GM13976 (cell line): ENCODE results near the gene ZNF217.
"Not testable (repeated sequence)": the region's sequence is repeated elsewhere in the genome, so short reads cannot be mapped to it uniquely, and the experiment has no call there.

Experiments
- DNase-seq: peaks from one replicate; pipeline ENCODE4 v3.0.0; 2012; ENCODE audit warnings: low spot score
- CTCF ChIP-seq: IDR thresholded peaks from 2 replicates; pipeline ENCODE4 v1.5.1; 2012; ENCODE audit warnings: borderline replicate concordance, mild to moderate bottlenecking; ENCODE audit not compliant: insufficient read depth; ENCODE audit errors: extremely low read depth, missing control alignments, control extremely low read depth
- in situ Hi-C: fragments of 300-500 bp; cut with MboI; formaldehyde crosslinking; loops from one replicate; pipeline ENCODE4 v1.12.0; 2022; ENCODE audit warnings: low sequenced_read_pairs, mixed read lengths, inconsistent platforms; ENCODE audit not compliant: unreplicated experiment

The ZNF217 gene

DNA sequence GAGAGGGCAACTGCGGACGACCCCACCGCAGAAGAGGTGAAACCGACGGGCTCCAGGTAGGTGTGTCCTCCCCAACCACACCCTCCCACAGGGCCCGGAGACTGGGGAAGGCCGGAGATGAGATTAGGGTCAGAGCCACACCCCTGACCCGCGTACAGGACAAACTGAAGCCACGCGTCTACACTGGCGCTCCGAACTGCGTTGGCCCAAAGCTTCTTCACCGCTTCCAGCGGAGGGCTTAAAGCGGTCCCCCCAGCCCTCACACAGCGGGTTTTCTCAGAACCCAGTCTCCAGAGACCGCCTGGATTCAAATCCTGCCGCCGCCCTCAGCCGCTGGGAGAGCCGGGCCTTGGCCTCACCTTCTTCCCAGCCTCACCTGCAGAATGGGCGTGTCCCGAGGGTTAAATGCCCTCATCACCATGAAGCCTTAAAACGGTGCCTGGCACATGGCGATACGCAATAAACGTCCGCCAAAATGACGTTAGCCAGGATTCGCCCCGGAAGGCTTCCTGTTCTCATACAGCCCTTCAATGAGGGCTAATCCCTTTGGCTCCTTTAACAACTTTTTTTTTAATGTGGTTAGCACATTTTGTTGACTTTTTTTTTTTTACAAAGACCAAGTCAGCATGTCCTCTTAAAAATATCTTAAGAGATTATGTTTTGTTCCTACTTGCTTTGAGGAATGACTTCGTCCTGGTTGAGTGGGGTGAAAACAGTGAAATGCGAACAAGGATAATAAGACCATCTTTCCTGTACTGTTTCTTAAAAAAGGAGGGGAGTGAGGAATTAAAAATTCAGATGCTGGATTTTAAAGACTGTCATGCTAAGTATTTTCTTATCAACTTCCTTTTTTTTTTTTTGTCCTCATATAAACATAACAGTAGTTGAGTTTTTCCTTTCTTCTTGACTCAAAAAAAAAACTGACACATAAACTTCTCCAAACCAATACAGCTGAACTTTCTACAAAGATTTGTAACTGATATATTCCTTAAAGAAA is 15.1 kb upstream of the ZNF217 start:
- in situ Hi-C loops: no loop called here
- DNase-seq: no peak
- no peak for TF ChIP-seq CTCF

GRCh38 chr20:53608071-53608455 is 14.4 kb upstream of the ZNF217 start:
- in situ Hi-C loops: no loop called here
- no peak for DNase-seq
- TF ChIP-seq CTCF: no peak

GRCh38 chr20:53606364-53606985 is 12.8 kb upstream of the ZNF217 start:
- no peak for TF ChIP-seq CTCF
- no peak for DNase-seq
- in situ Hi-C loops: no loop called here

- DNase-seq, in situ Hi-C loops: not testable (repeated sequence)
These were observed 11.8 kb upstream of the ZNF217 start for GRCh38 chr20:53605401-53605800.

- in situ Hi-C loops, DNase-seq: not testable (repeated sequence)
These were observed 11.2 kb upstream of the ZNF217 start for GRCh38 chr20:53604846-53605245.

DNA sequence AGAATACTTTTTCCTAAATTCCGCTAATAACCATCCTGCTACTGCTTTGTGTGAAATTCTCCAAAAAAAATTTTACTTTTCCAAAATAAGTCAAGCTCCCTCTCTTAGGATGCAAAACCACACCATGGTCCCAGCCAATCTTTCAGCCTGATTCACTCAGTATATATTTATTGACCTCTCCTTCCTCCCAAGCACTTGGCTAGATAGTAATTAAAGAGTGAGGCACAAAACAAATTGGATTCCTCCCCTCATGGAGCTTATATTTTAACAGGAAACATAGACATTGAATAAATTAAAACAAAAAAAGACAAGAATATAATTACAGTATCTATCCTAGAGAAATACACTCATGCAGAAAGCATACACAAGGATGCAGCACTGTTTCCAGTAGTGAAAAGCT is 9.0 kb upstream of the ZNF217 start:
- no peak for DNase-seq
- TF ChIP-seq CTCF: no peak
- in situ Hi-C loops: no loop called here

DNA sequence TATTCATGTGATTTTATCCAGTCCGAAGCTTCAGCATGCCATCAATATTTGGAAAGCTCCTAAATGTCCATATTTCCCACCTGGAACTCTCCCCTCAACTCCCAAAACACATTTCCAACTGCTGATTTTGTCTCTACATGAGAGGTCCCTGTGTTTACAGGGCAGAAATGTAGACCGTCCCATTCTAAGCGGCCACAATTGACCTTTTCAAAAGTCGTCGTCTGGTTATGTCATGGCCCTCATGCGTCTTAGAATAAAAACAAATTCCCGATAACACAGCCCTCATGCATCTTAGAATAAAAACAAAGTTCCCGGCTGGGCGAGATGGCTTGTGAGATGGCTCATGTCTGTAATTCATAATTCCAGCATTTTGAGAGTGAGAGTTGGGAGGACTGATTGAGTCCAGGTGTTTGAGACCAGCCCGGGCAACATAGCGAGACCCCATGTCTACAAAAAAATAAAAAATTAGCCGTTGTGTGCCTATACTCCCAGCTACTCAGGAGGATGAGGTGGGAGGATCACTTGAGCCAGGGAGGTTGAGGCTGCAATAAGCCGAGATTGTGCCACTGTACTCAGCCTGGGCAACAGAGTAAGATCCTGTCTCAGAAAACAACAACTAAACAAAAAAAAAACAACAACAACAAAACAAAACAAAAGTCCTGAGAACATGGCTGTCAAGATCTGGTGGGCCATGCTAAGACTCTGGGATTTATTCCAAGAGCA is 6.4 kb upstream of the ZNF217 start:
- in situ Hi-C loops: loop anchor here (25.0 kb wide), 1 partner anchor 337 kb away; no protein-coding TSS in a partner anchor
- DNase-seq: no peak
- TF ChIP-seq CTCF: no peak
